Ascending aorta (tissue), 2 donors: ENCODE results near the gene NUDT14. TPM values are rescaled to one million over a fixed set of nuclear protein-coding genes. Genes with fewer than 3 reads are reported as not detected.

Experiments
- DNase-seq, 2 donors: peaks; one replicate each; pipeline ENCODE4 v3.0.0-alpha.2; 2019; ENCODE audit warnings: low spot score in 2 of 2
- H3K27ac ChIP-seq, 2 donors: fragments of 200-600 bp; sonication (generic); one replicate each; pipeline ENCODE4 v1.5.1; 2016 to 2017; ENCODE audit warnings: mild to moderate bottlenecking in 1 of 2
- H3K27me3 ChIP-seq: fragments of 200-600 bp; sonication (generic); one replicate; pipeline ENCODE4 v1.5.1; 2017
- H3K36me3 ChIP-seq, 2 donors: fragments of 200-600 bp; sonication (generic); one replicate each; pipeline ENCODE4 v1.5.1; 2016
- H3K4me1 ChIP-seq, 2 donors: fragments of 200-600 bp; sonication (generic); one replicate each; pipeline ENCODE4 v1.5.1; 2016 to 2017; ENCODE audit warnings: mild to moderate bottlenecking in 1 of 2
- H3K4me3 ChIP-seq, 2 donors: fragments of 200-600 bp; sonication (generic); one replicate each; pipeline ENCODE4 v1.5.1; 2016 to 2017; ENCODE audit warnings: mild to moderate bottlenecking in 1 of 2
- H3K9me3 ChIP-seq, 2 donors: fragments of 200-600 bp; sonication (generic); one replicate each; pipeline ENCODE4 v1.5.1; 2016
- CTCF ChIP-seq, 3 experiments: fragments of 200-600 bp in 2 of 3; fragments of 450-650 bp in 1 of 3; sonication (generic) in 2 of 3; IDR thresholded peaks; one replicate each; pipeline ENCODE4 v1.5.1; 2016 to 2019; ENCODE audit warnings: antibody characterized with exemption in 3 of 3, mild to moderate bottlenecking in 1 of 3, moderate library complexity in 1 of 3
- intact Hi-C: fragments of 100-400 bp; cut with DNase I; formaldehyde crosslinking; loops from one replicate; pipeline ENCODE4 v1.15.1; 2023
- total RNA-seq: library from RNA; depleted of rRNA; stranded (reverse); fragments of >200 nt; gene quantifications from one replicate; pipeline ENCODE4 v1.1.0, GENCODE V29; 2016

The NUDT14 gene
- total RNA-seq, 1 donor from 2014 or later: 1.5 TPM

- no peak for DNase-seq
- Histone ChIP-seq H3K4me3 (no peak overlapping the region), H3K4me1 (no peaks in the 10 kb centered on the region), H3K36me3 (peaks cover 0 to 9% of the 10 kb centered on the region in 2 donors), H3K9me3 (no peaks in the 10 kb centered on the region), H3K27me3 (no peaks in the 10 kb centered on the region), H3K27ac (no peak overlapping the region)
- intact Hi-C loops: no loop called here
- no peak for TF ChIP-seq CTCF (IDR thresholded peaks at IDR 0.05)
Observed at GRCh38 chr14:105151838-105152793, 29.0 kb downstream of the NUDT14 start.

GRCh38 chr14:105151084-105151837 is 29.9 kb downstream of the NUDT14 start:
- Histone ChIP-seq H3K36me3 (peaks cover 0 to 9% of the 10 kb centered on the region in 2 donors), H3K4me3 (no peak overlapping the region), H3K27ac (no peak overlapping the region), H3K4me1 (no peaks in the 10 kb centered on the region), H3K9me3 (no peaks in the 10 kb centered on the region), H3K27me3 (no peaks in the 10 kb centered on the region)
- TF ChIP-seq CTCF (IDR thresholded peaks at IDR 0.05): no peak
- intact Hi-C loops: no loop called here
- no peak for DNase-seq

DNA sequence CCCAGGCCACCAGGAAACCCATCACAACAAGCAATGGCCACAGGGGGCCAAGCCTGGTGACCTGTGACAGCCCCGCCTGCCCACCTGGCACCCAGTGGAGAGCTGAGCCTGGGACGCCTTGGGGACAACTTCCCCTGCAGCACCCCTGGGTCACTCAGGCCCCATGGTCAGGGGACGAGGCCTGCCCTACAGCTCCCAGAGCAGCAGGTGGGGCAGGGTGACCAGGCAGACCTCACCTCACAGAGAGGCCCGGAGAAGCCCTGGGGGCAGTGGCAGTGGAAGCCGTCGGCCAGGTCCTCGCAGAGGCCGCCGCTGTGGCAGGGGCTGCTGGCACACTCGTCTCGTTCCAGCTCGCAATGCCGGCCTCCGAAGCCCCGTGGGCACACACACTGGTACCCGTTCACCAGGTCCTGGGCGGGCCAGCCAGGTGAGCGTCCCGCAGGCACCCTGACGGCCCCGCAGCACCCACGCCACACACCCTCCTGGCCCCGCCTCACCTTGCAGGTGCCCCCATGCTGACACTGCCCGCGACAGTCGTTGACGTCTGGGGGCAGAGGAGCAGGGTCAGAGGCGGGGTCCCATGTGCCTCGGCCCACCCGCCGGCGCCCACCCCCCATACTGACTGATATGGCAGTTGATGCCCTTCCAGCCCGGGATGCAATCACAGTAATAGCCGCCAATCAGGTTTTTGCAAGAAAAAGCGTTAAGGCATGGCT is 30.6 kb downstream of the NUDT14 start:
- peaks cover 0 to 9% of the 10 kb centered on the region in 2 donors for H3K36me3 ChIP-seq
- no peak for DNase-seq
- H3K4me1 ChIP-seq: no peaks in the 10 kb centered on the region
- H3K9me3 ChIP-seq: no peaks in the 10 kb centered on the region
- no peak overlapping the region for H3K27ac ChIP-seq
- intact Hi-C loops: no loop called here
- no peaks in the 10 kb centered on the region for H3K27me3 ChIP-seq
- no peak overlapping the region for H3K4me3 ChIP-seq
- no peak for TF ChIP-seq CTCF (IDR thresholded peaks at IDR 0.05)

GRCh38 chr14:105150026-105150367 is 31.1 kb downstream of the NUDT14 start:
- H3K4me3 ChIP-seq: no peak overlapping the region
- no peak overlapping the region for H3K27ac ChIP-seq
- H3K9me3 ChIP-seq: no peaks in the 10 kb centered on the region
- H3K27me3 ChIP-seq: no peaks in the 10 kb centered on the region
- DNase-seq: no peak
- intact Hi-C loops: no loop called here
- TF ChIP-seq CTCF (IDR thresholded peaks at IDR 0.05): no peak
- H3K4me1 ChIP-seq: no peaks in the 10 kb centered on the region
- peaks cover 0 to 9% of the 10 kb centered on the region in 2 donors for H3K36me3 ChIP-seq

- intact Hi-C loops: no loop called here
- Histone ChIP-seq H3K4me3 (no peak overlapping the region), H3K27me3 (no peaks in the 10 kb centered on the region), H3K36me3 (peaks cover 0 to 11% of the 10 kb centered on the region in 2 donors), H3K9me3 (no peaks in the 10 kb centered on the region), H3K4me1 (no peaks in the 10 kb centered on the region), H3K27ac (no peak overlapping the region)
- TF ChIP-seq CTCF (IDR thresholded peaks at IDR 0.05): no peak
- DNase-seq: no peak
Observed at GRCh38 chr14:105149146-105149781, 31.8 kb downstream of the NUDT14 start.
